Activated T-helper 1 cell treated with anti-CD3 and anti-CD28 coated beads, Interleukin-2, amount 50 U/mL, for 16 hours (primary cell): ENCODE data around the gene FRMPD2.
A peak's percentile ranks its signal among the peaks of the same experiment; 100 is the strongest.

Source experiments
- DNase-seq, 2 donors: peaks; one replicate each; pipeline ENCODE4 v3.0.0-alpha.2; 2020; ENCODE audit warnings: low read depth in 1 of 2, low spot score in 1 of 2

The FRMPD2 gene, protein sequence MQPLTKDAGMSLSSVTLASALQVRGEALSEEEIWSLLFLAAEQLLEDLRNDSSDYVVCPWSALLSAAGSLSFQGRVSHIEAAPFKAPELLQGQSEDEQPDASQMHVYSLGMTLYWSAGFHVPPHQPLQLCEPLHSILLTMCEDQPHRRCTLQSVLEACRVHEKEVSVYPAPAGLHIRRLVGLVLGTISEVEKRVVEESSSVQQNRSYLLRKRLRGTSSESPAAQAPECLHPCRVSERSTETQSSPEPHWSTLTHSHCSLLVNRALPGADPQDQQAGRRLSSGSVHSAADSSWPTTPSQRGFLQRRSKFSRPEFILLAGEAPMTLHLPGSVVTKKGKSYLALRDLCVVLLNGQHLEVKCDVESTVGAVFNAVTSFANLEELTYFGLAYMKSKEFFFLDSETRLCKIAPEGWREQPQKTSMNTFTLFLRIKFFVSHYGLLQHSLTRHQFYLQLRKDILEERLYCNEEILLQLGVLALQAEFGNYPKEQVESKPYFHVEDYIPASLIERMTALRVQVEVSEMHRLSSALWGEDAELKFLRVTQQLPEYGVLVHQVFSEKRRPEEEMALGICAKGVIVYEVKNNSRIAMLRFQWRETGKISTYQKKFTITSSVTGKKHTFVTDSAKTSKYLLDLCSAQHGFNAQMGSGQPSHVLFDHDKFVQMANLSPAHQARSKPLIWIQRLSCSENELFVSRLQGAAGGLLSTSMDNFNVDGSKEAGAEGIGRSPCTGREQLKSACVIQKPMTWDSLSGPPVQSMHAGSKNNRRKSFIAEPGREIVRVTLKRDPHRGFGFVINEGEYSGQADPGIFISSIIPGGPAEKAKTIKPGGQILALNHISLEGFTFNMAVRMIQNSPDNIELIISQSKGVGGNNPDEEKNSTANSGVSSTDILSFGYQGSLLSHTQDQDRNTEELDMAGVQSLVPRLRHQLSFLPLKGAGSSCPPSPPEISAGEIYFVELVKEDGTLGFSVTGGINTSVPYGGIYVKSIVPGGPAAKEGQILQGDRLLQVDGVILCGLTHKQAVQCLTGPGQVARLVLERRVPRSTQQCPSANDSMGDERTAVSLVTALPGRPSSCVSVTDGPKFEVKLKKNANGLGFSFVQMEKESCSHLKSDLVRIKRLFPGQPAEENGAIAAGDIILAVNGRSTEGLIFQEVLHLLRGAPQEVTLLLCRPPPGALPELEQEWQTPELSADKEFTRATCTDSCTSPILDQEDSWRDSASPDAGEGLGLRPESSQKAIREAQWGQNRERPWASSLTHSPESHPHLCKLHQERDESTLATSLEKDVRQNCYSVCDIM (N-terminal part only)

DNA sequence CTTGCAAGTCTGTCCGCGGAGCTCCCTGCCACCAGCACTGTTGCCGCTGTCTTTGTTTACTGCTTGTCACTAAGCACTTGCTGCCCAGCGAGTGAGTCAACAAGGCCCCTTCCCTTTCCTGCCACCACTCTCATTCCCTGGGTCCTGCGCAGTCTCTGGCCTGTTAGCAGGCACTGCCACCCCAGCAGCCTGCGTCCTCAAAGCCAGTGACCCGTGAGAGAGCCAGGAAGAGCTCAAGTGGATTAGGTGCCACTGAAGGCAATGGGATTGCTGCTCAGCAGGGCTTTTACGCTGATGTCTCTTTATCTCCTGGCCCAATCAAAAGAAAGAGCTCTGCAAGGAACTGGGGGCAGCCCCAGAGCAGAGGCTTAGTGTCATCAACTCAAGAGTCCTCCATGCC lies at the start of gene FRMPD2:
Gene FRMPD2 (minus strand): TSS at position 61 of the 400 bp plus-strand sequence. CDS start 129 bp downstream, outside the sequence.
- DNase-seq, result no peak

DNA sequence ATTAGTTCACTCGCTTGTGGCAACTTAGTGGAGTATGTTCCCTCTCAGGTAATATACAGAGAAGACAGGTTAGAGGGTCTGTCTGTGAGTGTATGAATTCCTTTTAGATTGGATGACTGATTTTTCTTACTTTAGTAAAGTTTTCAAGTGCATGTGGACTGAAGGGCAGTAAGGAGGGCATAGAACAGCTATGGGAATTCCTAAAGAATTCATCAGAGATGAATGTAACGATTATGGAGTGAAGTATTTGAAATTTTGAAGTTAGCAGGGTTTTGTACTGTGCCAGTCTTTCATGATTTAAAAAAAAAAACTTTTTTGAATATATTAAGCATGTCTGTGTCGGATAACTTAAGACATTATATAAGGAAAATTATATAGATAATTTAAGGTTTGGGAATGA lies 47.5 kb upstream of the FRMPD2 start:
- DNase-seq, result no peak

DNA sequence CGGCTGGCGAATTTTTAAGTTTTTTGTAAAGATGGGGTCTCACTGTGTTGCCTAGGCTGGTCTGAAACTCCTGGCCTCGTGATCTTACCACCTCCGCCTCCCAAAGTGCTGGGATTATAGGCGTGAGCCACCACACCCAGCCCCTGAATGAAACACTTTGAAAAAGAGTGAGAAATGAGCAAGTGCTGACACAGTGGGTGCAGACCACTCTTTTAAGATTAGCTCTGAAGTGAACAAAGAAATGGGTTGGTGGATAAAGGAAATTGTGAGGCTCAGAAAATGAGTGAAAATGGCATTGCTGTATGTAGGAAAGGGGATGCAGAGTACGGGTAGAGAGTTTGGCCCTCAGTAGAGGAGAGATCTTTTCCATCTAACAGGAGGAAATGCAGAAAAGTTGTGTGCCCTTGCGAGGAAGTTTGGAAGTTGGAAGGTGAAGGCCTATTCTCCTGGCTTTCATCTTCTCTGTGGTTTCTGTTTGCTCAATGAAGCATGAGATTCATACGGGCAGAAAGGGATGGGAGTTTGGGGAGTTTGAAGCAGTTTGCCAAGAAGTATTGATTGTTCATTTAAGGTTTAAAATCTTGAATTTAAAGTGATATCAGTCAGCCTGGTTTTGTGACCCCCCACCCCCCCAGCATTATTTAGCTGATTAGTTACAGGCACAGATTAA lies 43.0 kb upstream of the FRMPD2 start:
- no peak for DNase-seq

DNA sequence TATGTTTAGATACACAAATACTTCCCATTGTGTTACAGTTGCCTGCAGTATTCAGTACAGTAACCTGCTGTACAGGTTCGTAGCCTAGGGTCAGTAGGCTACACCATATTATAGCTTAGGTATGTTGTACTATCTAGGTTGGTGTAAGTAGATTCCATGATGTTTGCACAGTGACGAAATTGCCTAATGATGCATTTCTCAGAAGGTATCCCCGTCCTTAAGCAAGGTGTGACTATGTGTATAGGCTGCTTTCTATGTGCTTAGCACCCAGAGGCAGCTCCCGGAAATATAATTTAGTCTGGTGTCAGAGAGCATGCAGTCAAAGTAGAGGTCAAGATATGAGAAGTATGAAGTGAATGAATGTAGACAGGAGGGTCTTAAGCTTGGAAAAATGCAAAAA lies 41.7 kb upstream of the FRMPD2 start:
- no peak for DNase-seq

DNA sequence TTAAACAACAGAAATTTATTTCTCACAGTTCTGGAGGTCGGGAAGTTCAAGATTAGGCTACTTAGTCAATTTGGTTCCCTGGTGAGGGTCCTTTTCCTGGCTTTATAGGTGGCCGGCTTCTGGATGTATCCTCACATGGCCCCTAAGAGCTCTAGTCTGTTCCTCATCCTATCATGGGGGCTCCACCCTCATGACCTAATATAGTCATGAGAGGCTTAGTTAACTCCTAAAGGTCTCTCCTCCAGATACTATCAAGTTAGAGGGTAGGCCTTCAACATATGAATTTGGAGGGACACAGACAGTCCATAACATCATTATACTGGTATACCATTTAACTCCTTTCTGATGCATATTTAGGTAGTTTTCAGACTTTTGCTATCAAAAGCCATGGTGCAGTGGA lies 39.6 kb upstream of the FRMPD2 start:
- no peak for DNase-seq

DNA sequence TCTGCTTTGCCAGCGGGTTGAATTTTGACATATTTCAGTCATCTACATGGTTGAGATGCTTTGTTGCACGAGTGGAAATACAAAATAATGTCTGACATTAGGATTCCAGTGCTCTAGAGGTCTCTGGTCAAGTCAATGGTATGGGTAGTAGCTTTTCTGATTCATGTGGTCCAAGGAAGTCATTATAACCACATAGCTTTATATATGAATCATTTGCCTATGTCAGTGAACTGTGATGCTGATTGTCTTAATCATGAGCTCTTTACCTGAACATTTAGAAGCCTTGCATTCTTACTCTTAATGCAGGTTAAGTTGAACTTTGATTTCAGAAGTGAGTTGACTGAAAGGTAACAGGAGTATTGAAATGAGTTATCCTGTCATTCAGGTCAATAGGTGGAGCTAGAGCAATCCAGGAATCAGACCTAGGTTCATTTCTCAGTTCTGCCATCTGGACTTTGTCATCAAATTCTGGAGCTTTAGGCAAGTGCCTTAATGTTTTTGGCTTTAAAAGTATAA lies 35.3 kb upstream of the FRMPD2 start:
- DNase-seq, result no peak

DNA sequence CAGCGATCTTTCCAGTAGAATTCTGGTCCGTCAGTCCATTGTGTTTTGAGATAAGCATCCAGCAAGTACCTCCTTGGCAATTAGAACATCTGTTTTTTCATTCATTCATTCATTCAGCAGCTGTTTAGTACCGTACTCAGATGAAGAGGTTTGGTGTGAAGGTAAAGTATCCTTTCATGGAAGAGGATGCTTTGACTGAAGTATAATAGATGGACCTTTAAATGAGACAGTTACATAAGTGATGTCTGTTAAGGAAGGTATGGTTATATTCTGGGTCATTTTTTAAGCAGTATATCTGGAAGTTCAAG lies 33.2 kb upstream of the FRMPD2 start:
- DNase-seq, result no peak

DNA sequence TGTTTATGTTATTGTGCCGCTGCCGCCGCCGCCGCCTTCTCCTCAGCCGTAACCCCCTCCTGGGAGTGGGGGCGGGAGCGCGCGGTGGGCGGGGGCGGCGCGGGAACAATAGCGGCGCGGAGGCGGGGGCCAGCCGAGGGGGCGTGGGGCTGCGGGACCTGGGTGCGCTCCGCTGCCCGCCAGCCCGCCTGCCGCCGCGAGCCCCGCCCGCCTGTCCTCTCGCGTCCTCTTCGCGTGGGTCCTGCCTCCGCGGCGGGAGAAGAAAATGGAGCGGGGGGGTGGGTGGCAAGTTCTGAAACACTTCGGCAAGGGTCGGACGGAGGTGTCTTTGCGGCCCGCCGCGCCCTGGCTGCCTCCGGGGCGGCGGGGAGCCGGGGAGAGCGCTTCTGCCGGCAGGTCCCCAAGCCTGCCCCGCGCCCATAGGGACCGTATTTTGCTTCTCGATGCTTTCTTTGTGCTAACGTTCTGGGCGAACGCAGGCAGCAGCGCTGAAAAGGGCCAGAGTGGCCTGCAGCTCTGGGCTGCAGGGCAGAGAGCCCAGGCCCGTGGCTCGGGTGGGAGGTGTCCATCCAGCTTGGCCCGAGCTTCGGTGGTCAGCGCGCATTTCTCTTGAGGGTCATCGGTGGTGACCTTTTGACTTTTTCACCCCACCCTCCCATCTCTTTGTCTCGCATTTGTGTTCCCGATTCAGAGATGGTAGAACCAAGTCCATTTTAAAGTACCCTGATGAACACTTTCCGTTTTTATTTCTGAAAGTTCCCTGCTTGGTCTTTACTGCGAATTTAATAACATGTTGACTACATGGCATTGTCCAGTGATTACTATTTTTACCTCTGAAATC lies 32.6 kb upstream of the FRMPD2 start:
- peak; percentile 43 to 62 for DNase-seq

DNA sequence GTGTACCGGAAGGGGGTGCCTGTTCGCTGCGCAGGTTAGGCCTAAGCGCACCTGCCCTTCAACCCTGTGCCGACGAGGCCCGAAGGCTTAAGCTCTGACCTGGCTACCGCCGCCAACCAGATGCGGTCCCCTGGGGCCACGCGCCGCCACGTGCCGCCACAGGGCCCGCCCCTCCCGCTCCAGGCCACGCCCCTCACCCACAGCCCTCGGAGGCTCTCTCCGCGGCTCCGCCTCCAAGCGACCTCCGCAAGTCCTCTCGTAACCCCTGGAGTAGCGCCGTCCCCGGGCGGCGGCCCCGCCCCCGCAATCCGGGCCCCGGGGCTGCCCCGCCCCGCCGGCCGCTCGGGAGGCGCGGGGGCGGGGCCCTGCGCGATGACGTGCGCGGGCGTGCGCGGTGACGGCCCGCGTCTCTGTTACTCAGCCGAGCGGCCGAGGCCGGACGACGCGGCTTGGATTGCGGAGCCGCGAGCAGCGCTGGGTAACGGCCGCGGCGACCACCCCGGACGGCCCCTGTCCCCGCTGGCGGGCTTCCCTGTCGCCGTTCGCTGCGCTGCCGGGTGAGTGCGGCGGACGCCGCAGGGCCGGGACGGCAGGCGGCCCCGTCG lies 31.9 kb upstream of the FRMPD2 start, which contains the start of gene MAPK8:
Gene MAPK8 (plus strand): TSS at position 413 of the 605 bp plus-strand sequence. CDS start 94,984 bp downstream, outside the sequence.
- DNase-seq, result peak; percentile 79 to 89

DNA sequence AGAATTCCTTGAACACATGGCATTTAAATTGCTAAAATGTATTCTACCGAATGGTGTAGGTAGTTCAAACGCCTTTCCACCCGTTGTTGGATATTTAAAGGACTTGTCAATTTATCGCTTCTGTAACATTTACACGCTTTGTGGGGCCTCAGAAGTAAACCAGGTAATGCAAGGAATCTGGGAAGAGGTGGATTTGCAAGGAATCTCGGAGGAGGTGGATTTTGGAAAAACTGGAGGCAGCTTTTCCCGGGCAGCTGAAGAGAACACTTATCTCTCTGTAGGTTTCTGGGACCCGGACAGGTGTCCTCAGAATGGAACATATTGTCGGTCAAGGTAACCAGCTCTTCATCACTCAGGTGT lies 31.4 kb upstream of the FRMPD2 start:
- no peak for DNase-seq

DNA sequence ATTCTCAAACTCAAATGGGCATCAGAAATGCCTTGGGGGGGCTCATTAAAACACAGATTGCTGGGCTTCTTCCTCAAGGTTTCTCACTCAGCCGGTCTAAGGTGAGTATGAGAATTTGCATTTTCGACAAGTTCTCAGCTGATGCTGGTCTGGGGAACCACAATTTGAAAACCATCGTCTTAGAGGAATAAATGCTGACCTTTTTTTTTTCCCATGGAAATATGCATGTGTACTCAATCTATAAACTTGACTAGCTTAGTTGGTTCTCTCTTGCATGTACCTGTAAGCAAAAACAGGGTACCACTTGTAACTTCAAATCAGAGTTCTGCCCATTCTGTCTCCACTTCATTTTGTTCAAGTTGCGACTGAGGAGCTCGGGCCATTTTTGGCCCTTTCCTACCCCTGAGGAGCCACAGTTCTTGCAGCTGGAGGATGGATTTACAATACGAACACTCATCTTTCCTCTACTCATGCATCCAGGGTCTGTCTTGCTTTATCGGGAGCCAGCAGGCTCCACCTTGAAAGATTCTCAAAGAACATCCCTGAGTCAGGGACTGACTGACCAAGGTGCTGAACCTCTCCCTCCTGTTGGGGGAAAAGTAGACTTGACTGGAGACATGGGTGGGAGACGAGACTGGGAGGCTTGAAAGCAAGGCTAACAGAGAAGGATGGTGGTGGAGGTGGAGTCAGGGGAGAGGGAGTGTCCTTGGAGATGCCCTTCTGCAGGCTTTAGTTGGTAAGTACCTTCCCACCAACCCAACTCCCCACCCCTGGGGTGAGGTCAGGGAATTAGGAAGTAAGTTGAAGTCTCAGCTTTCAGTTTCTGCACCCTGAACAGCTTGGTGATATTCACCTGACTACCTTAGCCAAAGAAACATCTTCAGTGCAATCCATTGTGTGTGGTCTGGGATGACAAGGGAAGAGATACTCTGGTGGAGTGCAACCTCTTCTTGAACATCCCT lies 28.3 kb upstream of the FRMPD2 start:
- no peak for DNase-seq

DNA sequence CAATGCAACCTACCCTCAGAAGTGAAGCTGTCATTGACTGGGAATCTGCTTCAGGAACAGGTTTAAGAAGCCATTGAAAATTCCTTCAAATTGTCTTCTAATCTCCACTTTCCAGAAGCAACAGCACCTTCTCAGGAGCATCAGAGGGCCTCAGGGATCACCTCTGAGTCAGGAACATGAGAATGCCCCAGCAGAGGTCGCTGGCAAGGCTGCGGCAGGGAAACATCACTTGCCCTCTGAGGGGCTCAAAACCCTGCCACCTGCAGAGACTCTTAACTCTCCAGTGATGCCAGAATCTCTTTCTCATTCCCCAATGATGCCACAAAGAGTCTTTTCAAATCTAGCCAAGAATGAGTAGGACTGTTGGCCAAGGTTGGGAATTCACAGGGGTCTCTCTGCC lies 26.1 kb upstream of the FRMPD2 start:
- DNase-seq, result no peak

DNA sequence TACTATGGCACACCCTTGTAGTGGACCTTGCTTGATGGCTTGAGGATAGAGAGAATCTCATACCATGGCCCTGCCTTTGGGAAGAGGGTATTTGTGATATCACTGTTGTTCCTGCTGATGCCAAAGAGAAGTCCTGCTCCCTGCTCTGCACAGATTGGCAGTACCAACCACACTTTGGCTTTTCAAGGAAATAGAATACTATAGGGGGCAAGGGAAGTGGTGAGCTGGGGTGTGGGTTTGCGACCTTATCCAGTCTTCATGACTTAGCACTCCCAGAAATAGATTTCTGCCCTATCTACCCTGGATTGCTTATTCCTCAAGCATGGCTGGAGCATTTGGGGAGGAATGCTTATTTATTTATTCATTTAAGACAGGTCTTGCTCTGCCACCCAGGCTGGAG lies 25.2 kb upstream of the FRMPD2 start:
- DNase-seq, result no peak

DNA sequence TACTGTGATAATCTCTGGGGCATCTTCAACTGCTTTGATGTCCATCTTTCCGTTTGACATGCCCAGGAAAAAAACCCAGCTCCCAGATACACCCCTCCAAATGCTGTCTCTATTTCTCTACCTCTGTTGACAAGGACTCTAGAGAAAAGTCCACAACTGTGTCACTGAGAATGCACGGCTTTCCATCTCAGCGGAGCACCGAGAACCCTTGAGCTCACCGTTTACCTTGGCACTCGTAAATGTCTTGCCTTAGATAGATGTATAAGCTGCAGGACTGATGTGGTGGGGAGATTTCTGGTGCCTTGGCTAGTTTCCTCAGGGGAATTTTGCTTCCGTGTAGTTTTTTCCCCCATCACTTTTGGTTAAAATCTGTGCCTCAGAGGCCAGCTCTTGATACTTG lies 24.6 kb upstream of the FRMPD2 start:
- no peak for DNase-seq

DNA sequence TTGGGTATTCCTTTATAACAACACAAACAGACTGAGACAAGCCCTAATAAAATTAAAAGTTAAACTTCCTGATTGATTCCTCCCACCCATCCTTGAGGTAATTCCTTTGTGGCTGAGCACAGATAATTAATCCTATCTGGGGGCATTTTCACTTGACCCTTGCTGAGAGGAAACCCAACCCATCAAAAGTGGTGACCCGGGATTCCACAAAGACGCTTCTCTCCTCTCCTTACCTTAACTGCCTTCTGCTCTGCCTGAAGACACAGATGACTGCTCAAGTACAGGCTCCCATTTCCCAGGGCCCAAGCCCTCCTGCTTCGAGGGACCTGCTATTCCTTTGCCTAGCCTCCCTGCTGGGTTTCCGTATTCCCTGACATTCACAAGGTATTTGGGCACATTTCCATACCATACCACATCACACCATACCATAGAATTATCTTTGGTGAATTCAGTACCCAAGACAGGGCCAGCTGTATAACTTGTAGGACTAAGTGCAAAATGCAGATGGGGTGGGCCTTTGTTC lies 22.1 kb upstream of the FRMPD2 start:
- no peak for DNase-seq

DNA sequence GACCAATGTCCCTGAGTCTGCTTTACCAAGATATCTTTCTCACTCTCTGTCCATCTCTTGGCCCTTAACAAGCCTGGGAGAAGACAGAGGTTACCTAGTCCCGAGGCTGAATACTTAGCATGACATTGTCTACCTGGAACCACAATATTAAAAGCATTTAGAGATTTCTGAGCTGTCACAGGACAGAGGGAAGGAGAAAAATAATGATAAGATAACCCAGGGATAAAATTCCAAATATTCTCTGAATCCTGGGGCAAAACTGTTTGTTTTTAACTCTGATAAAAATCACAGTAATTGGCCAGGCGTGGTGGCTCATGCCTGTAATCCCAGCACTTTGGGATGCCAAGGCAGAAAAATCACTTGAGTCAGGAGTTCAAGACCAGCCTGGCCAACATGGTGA lies 19.9 kb upstream of the FRMPD2 start:
- no peak for DNase-seq

DNA sequence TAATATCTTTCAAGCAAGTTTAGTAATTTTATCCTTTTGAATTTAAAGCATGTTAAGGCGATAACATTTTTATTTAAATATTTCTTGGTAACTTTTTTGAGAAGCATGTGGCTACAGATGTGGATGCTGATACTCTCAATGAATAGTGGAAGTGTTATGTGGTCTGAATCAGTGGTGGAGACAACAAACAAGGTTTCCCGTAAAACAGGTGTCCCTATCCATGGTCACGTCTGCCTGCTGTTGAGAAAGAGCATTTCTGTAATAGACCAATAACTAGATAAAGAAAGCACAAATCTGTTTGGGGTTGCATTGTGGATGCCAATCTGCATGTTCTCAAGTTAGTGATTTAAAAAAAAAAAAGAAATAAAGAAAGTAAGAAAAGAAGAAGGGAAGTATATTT lies 18.1 kb upstream of the FRMPD2 start:
- DNase-seq, result no peak

DNA sequence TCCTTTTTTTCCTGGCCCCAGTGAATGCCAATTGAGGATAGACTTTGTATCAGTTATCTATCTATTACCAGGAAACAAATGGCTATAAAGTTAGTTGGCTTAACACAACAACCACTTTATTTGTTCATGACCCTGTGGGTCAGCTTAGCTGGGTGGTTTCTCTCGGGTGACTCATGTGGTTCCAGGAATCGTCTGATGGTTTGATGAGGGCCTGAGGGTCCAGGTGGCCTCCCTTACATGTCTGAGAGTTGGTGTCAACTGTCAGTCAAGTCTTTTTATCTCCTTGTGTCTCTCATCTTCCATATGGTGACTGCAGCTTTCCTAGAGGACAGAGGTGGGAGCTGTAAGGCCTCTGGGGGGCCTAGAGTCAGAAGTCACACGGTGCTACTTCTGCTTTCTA lies 16.7 kb upstream of the FRMPD2 start:
- DNase-seq, result no peak
